Bronchial epithelial cell (primary cell): ENCODE data around the gene TMEM242. TPM values are rescaled to one million over a fixed set of nuclear protein-coding genes. Genes with fewer than 3 reads are reported as not detected.

Source experiments
- DNase-seq: peaks from one replicate; pipeline ENCODE4 v3.0.0-alpha.2; 2010; ENCODE audit warnings: low read depth
- FAIRE-seq: peaks from 2 replicates; lab custom pipeline; 2011; peaks lifted over from hg19 to GRCh38; lab: Jason Lieb, UNC
- H3K27me3 ChIP-seq: 2 replicates; pipeline ENCODE4 v1.5.1; 2011; ENCODE audit warnings: low read length; ENCODE audit not compliant: control insufficient read depth, insufficient read depth
- H3K36me3 ChIP-seq: 2 replicates; pipeline ENCODE4 v1.5.1; 2011; ENCODE audit warnings: low read length; ENCODE audit not compliant: control insufficient read depth, insufficient read depth
- H3K4me3 ChIP-seq: 2 replicates; pipeline ENCODE4 v1.5.1; 2011; ENCODE audit warnings: mild to moderate bottlenecking, low read depth, low read length, control low read depth
- total RNA-seq: library from RNA; depleted of rRNA; stranded (reverse); fragments of >200 nt; gene quantifications from 2 replicates; pipeline ENCODE4 v1.2.1, GENCODE V29; 2014
- TF ChIP-seq, protein P1 (sequence below): IDR thresholded peaks from 2 replicates; pipeline ENCODE4 v1.5.1; 2011; ENCODE audit warnings: mild to moderate bottlenecking, moderate library complexity, low read length, control low read depth, inconsistent platforms; ENCODE audit not compliant: insufficient read depth, severe bottlenecking

Gene TMEM242
- 7.1 and 7.2 TPM in 2 replicates for total RNA-seq

DNA sequence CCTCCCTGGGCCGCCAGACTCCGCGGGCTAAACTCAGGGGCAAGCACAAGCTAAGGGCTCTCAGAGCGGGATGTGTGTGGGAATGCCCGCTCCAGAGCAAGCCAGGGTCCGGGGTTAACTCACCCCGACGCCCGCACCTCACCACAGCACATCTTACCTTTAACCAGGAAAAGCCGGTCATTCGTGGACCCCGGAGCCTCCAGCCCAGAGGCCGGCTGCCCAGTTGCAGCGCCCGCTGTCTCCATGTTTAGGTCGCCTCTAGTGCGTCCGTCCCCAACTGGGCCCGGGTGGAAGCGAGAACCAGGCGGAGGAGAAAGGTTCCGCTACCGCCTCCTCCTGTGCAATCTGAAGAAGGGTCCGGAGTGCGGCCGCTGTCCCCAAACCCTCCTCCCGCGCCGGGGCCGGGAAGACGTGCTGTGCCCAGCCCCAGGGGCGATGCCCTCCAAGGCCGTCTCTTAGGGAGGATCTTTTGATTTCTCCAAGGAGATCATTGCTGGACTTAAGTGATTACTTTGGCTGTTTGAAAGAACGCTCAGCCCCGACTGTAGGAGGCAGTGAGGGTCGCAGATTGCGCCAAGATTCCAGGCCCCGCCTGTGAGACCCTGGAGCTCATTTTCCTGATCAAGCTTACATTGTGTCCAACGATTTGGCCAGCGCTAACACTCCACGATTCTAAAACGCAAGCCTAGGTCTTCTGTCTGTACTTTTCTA is at the start of gene TMEM242:
Gene TMEM242, minus strand, starts transcription at position 265 of the 711 bp plus-strand sequence. Its CDS starts 20 bp downstream, at position 245.
- FAIRE-seq: no peak
- Histone ChIP-seq H3K27me3 (no peaks in the 10 kb centered on the region), H3K4me3 (peak within 1 kb of the TSS; percentile 67), H3K36me3 (no peaks in the 10 kb centered on the region)
- TF ChIP-seq, protein P1, sequence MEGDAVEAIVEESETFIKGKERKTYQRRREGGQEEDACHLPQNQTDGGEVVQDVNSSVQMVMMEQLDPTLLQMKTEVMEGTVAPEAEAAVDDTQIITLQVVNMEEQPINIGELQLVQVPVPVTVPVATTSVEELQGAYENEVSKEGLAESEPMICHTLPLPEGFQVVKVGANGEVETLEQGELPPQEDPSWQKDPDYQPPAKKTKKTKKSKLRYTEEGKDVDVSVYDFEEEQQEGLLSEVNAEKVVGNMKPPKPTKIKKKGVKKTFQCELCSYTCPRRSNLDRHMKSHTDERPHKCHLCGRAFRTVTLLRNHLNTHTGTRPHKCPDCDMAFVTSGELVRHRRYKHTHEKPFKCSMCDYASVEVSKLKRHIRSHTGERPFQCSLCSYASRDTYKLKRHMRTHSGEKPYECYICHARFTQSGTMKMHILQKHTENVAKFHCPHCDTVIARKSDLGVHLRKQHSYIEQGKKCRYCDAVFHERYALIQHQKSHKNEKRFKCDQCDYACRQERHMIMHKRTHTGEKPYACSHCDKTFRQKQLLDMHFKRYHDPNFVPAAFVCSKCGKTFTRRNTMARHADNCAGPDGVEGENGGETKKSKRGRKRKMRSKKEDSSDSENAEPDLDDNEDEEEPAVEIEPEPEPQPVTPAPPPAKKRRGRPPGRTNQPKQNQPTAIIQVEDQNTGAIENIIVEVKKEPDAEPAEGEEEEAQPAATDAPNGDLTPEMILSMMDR: peak; percentile 25
- peak; percentile 81 for DNase-seq

DNA sequence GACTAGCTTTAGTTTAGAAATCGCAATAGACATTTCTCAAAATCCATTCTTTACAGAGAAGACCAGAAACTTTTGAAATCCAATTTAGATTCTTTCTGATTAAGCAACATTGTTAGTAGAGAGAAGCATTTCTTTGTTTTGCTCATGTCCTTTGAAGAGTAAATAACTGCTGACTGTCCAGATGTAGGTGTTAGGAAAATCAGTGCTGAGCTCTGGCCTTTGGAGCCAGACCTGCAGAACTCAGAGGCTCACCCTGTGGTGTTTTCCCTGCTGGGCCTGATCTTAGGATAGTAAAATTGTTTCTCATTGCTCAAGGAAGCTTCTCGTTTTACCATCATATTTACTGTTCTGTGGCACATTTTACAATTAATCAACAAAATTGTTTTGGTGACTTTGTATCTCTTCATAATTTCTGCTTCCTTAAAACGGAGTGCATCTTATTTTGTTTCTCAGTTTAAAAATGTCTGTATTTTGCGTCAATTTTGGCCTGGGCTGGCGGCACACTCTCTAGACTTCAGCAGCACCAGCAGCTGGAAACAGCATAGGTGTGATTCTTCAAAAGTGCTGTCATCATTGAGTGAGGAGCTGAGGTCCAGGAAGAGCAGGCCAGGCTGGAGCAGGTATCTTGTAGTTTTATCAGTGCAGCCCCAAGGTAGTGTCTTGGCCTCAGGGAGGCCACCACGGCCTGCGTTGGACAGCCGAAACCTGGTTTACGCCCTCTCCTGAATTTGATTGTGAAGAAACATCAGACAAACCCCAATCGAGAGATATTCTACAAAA is 49.4 kb upstream of the TMEM242 start:
- DNase-seq (no peak), FAIRE-seq (no peak)
- H3K27me3 ChIP-seq: no peaks in the 10 kb centered on the region
- no peaks in the 10 kb centered on the region for H3K36me3 ChIP-seq
- TF ChIP-seq, protein P1: no peak
- no peak overlapping the region for H3K4me3 ChIP-seq

DNA sequence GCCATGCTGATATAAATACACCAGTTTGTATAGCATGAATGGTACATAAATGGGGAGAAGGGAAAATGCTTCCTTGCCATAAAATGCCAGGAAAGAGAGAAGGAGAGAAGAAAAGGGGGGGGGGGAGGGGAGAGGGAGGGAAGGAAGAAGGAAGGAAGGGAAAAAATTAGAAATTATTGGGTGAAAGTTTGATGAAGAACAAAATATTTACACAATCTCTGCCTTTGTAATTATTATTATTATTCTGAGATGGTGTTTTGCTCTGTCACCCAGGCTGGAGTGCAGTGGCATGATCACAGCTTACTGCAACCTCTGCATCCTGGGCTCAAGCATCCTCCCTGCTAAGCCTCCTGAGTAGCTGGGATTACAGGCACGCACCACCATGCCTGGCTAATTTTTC is 47.4 kb upstream of the TMEM242 start:
- no peak for DNase-seq
- TF ChIP-seq, protein P1: no peak

DNA sequence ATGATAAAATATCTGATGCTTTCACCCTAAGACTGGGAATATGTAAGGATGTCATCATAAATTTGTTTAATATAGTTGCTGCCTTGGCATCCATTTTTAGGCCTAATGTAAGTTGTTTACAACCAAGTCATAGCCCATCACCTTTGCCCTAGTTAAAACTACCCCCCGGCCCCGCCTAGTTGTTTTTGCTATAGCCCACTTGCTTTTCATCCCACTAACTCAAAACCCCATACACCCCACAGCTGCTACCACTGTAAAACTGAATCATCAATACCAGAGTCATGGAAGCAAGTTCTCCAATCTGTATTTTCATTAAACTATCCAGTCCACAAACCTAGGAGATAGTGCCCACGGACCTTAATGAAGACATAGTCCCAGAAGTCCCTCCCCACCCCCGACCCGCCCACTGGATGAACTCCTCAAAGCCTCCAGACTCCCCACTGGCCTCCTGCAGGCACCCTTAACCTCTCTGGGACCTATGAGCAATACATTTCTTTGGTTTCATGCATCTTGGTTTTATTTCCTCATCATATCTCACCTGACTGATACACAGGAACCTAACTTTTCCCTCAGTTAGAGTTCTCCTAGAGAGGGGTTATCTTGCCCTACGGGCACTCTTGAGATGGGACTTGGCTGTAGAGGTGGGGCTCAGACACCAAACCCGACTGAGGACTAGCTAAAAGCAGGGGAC is 45.2 kb upstream of the TMEM242 start:
- DNase-seq (no peak), FAIRE-seq (no peak)
- H3K36me3 ChIP-seq: no peaks in the 10 kb centered on the region
- no peaks in the 10 kb centered on the region for H3K27me3 ChIP-seq
- no peak overlapping the region for H3K4me3 ChIP-seq
- TF ChIP-seq, protein P1: no peak

More for the DNA sequence above, 47.4 kb upstream of the TMEM242 start:
- Histone ChIP-seq H3K4me3 (no peak overlapping the region), H3K36me3 (no peaks in the 10 kb centered on the region), H3K27me3 (no peaks in the 10 kb centered on the region)
- FAIRE-seq: no peak

DNA sequence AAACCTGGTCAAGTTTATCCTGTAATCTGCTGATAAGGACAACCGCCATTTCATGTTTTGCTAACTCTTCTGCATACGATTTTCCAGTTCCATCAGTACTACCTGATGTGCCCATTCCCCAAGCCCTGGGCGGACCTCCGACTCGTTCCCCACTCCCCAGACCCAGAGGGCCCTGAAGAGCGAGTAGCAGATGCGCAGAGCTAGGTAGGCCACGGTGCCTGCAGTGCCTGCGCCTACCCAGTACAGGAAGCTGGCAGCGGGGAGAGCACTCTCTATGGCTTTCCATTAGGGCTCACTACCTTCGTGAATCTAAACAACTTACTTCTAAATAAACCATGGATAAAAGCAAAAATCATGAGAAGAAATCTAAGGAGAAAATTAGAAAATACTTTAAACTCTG is 43.3 kb upstream of the TMEM242 start:
- no peak for FAIRE-seq

More for the DNA sequence above, 43.3 kb upstream of the TMEM242 start:
- TF ChIP-seq, protein P1: no peak
- Histone ChIP-seq H3K4me3 (no peak overlapping the region), H3K36me3 (no peaks in the 10 kb centered on the region), H3K27me3 (peaks cover 2% of the 10 kb centered on the region)
- DNase-seq: no peak
